ENCODE data around the gene LRP2. TPM values are rescaled to one million over a fixed set of nuclear protein-coding genes. Genes with fewer than 3 reads are reported as not detected.

Gene LRP2
- polyA plus RNA-seq, 3 donors = not detected

DNA sequence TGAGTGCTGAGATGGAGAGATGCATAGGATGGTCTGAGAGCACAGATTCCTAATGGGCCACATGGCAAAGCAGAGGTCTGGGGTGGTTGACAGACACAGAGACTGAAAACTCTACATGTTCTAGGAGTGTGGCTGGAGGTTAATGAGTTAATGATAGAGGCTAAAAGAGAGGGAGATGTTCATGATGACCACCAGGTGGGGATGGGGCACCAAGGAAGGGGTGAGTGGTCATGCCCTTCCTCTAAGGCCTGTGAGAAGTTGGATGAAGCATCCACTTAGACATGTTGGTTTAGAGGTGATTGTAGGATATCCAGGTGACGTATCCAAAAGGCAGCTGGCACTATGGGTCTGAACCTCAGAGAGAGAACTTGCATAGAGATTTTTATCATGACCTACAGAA lies 102.1 kb downstream of the LRP2 start:
- H3K27me3 ChIP-seq (ENCODE audit: control insufficient read depth in 2 of 2, insufficient read depth in 2 of 2, low read length in 2 of 2) = no peaks in the 10 kb centered on the region
- no peak overlapping the region for H3K4me2 ChIP-seq (replicated peaks; ENCODE audit: extremely low read depth, low read length, poor library complexity, severe bottlenecking)
- H3K36me3 Mint-ChIP-seq = no peaks in the 10 kb centered on the region
- no CpG with 5 or more reads among the region's 1 CpG for WGBS (ENCODE audit: insufficient coverage)
- H3K36me3 ChIP-seq (replicated peaks in 1 of 2; ENCODE audit: control insufficient read depth in 1 of 2, insufficient read depth in 2 of 2, low read length in 2 of 2) = no peaks in the 10 kb centered on the region
- H3K4me3 Mint-ChIP-seq = no peak overlapping the region
- intact Hi-C loops (cut with micrococcal nuclease) = no loop called here
- no peak overlapping the region for H3K9ac ChIP-seq (ENCODE audit: insufficient read depth, low read length, poor library complexity, severe bottlenecking)
- TF ChIP-seq CTCF (IDR thresholded peaks at IDR 0.05) = no peak
- peaks cover 0 to 1% (median 0%) of the 10 kb centered on the region in 3 donors for H3K27me3 Mint-ChIP-seq (ENCODE audit: low read depth in 3 of 3)
- H3K4me3 ChIP-seq (replicated peaks in 1 of 3; ENCODE audit: low read depth in 2 of 3, low read length in 3 of 3) = no peak overlapping the region
- no peak overlapping the region for H3K27ac ChIP-seq (ENCODE audit: low read depth in 1 of 2, low read length in 2 of 2)
- no peaks in the 10 kb centered on the region for H3K79me2 ChIP-seq (ENCODE audit: insufficient read depth, low read length)
- peaks cover 0 to 4% (median 0%) of the 10 kb centered on the region in 7 donors for H3K9me3 Mint-ChIP-seq
- no peak overlapping the region for H2AFZ ChIP-seq (ENCODE audit: insufficient read depth, low read depth, low read length, poor library complexity, severe bottlenecking)
- DNase-seq = no peak
- H3K4me1 Mint-ChIP-seq = peaks cover 4% of the 10 kb centered on the region
- H3K9me3 ChIP-seq (replicated peaks in 1 of 2; ENCODE audit: control insufficient read depth in 1 of 2, insufficient read depth in 1 of 2, low read length in 2 of 2) = no peaks in the 10 kb centered on the region
- no peak overlapping the region for H3K27ac Mint-ChIP-seq
- H4K20me1 ChIP-seq (ENCODE audit: insufficient read depth, low read length) = no peaks in the 10 kb centered on the region
- peaks cover 0 to 2% of the 10 kb centered on the region in 2 donors for H3K4me1 ChIP-seq (ENCODE audit: control insufficient read depth in 1 of 2, insufficient read depth in 2 of 2, low read length in 2 of 2)

DNA sequence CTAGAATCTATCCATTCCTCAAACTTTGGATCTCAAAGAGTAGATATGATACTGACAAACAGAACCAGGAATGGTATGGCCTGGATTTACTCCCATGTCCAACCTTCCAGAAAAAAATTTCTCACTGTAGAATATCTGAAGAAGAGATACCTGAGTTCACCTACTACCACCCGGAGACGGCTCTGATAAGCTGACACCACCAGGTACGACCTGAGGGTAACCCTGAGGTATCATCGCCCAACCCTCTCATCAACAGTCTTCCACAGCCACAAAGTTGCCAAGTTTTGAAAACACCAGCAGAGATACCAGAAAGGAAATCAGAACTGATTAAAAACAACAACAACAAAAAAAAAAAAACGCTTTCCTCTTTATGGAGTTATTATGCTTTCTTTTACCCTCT lies 102.9 kb downstream of the LRP2 start:
- Mint-ChIP-seq H3K27me3 (ENCODE audit: low read depth in 3 of 3) (no peaks in the 10 kb centered on the region), H3K4me3 (no peak overlapping the region), H3K9me3 (no peaks in the 10 kb centered on the region), H3K27ac (no peak overlapping the region), H3K36me3 (no peaks in the 10 kb centered on the region), H3K4me1 (no peaks in the 10 kb centered on the region)
- intact Hi-C loops (cut with micrococcal nuclease) = no loop called here
- Histone ChIP-seq H3K36me3 (replicated peaks in 1 of 2; ENCODE audit: control insufficient read depth in 1 of 2, insufficient read depth in 2 of 2, low read length in 2 of 2) (no peaks in the 10 kb centered on the region), H3K27ac (ENCODE audit: low read depth in 1 of 2, low read length in 2 of 2) (no peak overlapping the region), H3K9ac (ENCODE audit: insufficient read depth, low read length, poor library complexity, severe bottlenecking) (no peak overlapping the region), H3K79me2 (ENCODE audit: insufficient read depth, low read length) (no peaks in the 10 kb centered on the region), H3K4me2 (replicated peaks; ENCODE audit: extremely low read depth, low read length, poor library complexity, severe bottlenecking) (no peak overlapping the region), H3K9me3 (replicated peaks in 1 of 2; ENCODE audit: control insufficient read depth in 1 of 2, insufficient read depth in 1 of 2, low read length in 2 of 2) (no peaks in the 10 kb centered on the region), H3K4me1 (ENCODE audit: control insufficient read depth in 1 of 2, insufficient read depth in 2 of 2, low read length in 2 of 2) (no peaks in the 10 kb centered on the region), H3K27me3 (ENCODE audit: control insufficient read depth in 2 of 2, insufficient read depth in 2 of 2, low read length in 2 of 2) (no peaks in the 10 kb centered on the region), H4K20me1 (ENCODE audit: insufficient read depth, low read length) (no peaks in the 10 kb centered on the region), H2AFZ (ENCODE audit: insufficient read depth, low read depth, low read length, poor library complexity, severe bottlenecking) (no peak overlapping the region), H3K4me3 (replicated peaks in 1 of 3; ENCODE audit: low read depth in 2 of 3, low read length in 3 of 3) (no peak overlapping the region)
- no peak for DNase-seq
- WGBS (ENCODE audit: insufficient coverage) = 92% methylated on average over 2 of the region's 5 CpGs
- no peak for TF ChIP-seq CTCF (IDR thresholded peaks at IDR 0.05)
